SW480 (cell line): ENCODE data around the gene IL17F.

Experiments used
- DNase-seq: peaks from one replicate; pipeline ENCODE4 v3.0.0-alpha.2; 2016; ENCODE audit warnings: low spot score

The IL17F gene

DNA sequence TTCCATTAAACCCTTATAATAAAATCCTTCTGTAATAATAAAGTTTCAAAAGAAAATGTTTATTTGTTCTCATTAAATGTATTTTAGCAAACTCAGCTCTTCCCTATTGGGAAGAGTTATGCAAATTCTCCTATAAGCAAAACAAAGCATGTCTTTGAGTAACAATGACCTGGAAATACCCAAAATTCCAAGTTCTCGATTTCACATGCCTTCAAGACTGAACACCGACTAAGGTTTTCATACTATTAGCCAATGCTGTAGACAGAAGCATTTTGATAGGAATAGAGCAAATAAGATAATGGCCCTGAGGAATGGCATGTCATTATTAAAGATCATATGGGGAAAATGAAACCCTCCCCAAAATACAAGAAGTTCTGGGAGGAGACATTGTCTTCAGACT is 54.3 kb downstream of the IL17F start:
- DNase-seq = no peak

DNA sequence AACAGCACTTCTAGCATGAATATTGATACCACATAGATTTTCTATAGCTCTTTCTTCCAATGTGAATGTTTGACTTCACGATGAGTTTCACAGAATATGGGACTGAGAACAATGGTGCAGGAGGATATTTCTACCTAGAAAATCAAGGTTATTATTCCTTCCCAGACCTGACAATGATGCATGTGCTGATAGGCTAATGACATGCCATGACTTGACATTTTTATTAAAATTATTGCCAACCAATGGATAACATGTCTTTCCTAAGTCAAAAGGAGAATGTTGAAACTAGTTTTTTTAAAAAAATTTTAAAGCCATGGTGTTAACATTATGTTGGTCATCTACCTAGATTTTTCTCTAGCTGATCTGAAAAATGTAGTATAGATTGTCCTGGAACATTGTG is 57.2 kb downstream of the IL17F start:
- DNase-seq = no peak
